A673 (cell line): ENCODE data around the gene ELP4.

Experiments used
- CTCF ChIP-seq: fragments of 300-800, 200-600 bp; sonication (generic); conservative IDR thresholded peaks from 2 replicates; pipeline ENCODE4 v1.5.1; 2017; ENCODE audit warnings: low read depth, mild to moderate bottlenecking, antibody characterized with exemption, low read length, moderate library complexity, mixed read lengths
- EZH2 ChIP-seq: fragments of 200-600 bp; sonication (generic); IDR thresholded peaks from 2 replicates; pipeline ENCODE4 v1.6.1; 2017; ENCODE audit warnings: borderline replicate concordance, low read depth, mild to moderate bottlenecking, mixed read lengths, antibody characterized with exemption, low read length; ENCODE audit not compliant: poor library complexity, severe bottlenecking

GRCh38 chr11:31813391-31814175, 304.0 kb downstream of the ELP4 start:
- TF ChIP-seq CTCF, result no peak
- TF ChIP-seq EZH2, result peak; percentile 89
